Measurements from ENCODE around the gene GLRB.
A peak's percentile ranks its signal among the peaks of the same experiment; 100 is the strongest.
"Not testable (repeated sequence)": the region's sequence is repeated elsewhere in the genome, so short reads cannot be mapped to it uniquely, and the experiment has no call there.

Gene GLRB

GRCh38 chr4:157141976-157142375, 66.0 kb downstream of the GLRB start:
- DNase-seq = no peak

GRCh38 chr4:157143369-157143768, 67.4 kb downstream of the GLRB start:
- no peak for DNase-seq

- no peak for DNase-seq
Observed at GRCh38 chr4:157151711-157152110, 75.8 kb downstream of the GLRB start.

GRCh38 chr4:157165935-157166610, 90.1 kb downstream of the GLRB start:
- no peak for DNase-seq

- no peak for DNase-seq
Observed at GRCh38 chr4:157170321-157170720, 94.4 kb downstream of the GLRB start.

- DNase-seq = no peak
Observed at GRCh38 chr4:157172011-157172410, 96.1 kb downstream of the GLRB start.

- DNase-seq = not testable (repeated sequence)
Observed at GRCh38 chr4:157180268-157180667, 104.3 kb downstream of the GLRB start.

GRCh38 chr4:157184300-157184699, 108.3 kb downstream of the GLRB start:
- DNase-seq = no peak

- DNase-seq = no peak
Observed at GRCh38 chr4:157185363-157185762, 109.4 kb downstream of the GLRB start.

GRCh38 chr4:157195374-157195773, 119.4 kb downstream of the GLRB start:
- no peak for DNase-seq

GRCh38 chr4:157196046-157196445, 120.1 kb downstream of the GLRB start:
- DNase-seq = no peak

- DNase-seq = peak; percentile 8
Observed at GRCh38 chr4:157204634-157205244, 128.8 kb downstream of the GLRB start.

- no peak for DNase-seq
Observed at GRCh38 chr4:157217708-157218107, 141.8 kb downstream of the GLRB start.

- no peak for DNase-seq
Observed at GRCh38 chr4:157219711-157220370, 143.9 kb downstream of the GLRB start.

- peak; percentile 3 for DNase-seq
Observed at GRCh38 chr4:157220371-157220881, 144.5 kb downstream of the GLRB start, which contains the start of gene GRIA2. Gene GRIA2 (plus strand): TSS chr4:157220728. CDS start chr4:157221043, 315 bp downstream.

GRCh38 chr4:157221426-157221894, 145.5 kb downstream of the GLRB start:
- no peak for DNase-seq

Measured in activated CD4-positive, alpha-beta T cell treated with anti-CD3 and anti-CD28 coated beads, Interleukin-2, amount 50 U/mL, for 16 hours (primary cell).